Stimulated activated CD4-positive, alpha-beta T cell treated with anti-CD3 and anti-CD28 coated beads, Interleukin-4, amount 100 ng/mL, for 4 hours (primary cell): ENCODE measurements around the gene SLC38A5.

Experiments used
- DNase-seq, 2 experiments: peaks; one replicate each; pipeline ENCODE4 v3.0.0-alpha.2; 2020

SLC38A5 gene

GRCh38 chrX:48490661-48491060 is 20.6 kb upstream of the SLC38A5 start:
- DNase-seq, result no peak

- DNase-seq, result no peak
Measured at GRCh38 chrX:48489892-48490291, 19.8 kb upstream of the SLC38A5 start.

GRCh38 chrX:48489296-48489695 is 19.2 kb upstream of the SLC38A5 start:
- no peak for DNase-seq

- DNase-seq, result no peak
Measured at GRCh38 chrX:48488034-48488433, 18.0 kb upstream of the SLC38A5 start.

GRCh38 chrX:48487362-48487798 is 17.3 kb upstream of the SLC38A5 start:
- no peak for DNase-seq

GRCh38 chrX:48482526-48482925 is 12.5 kb upstream of the SLC38A5 start:
- no peak for DNase-seq

GRCh38 chrX:48480583-48480982 is 10.5 kb upstream of the SLC38A5 start:
- DNase-seq, result no peak

GRCh38 chrX:48480142-48480541 is 10.1 kb upstream of the SLC38A5 start:
- no peak for DNase-seq

GRCh38 chrX:48478806-48479205 is 8.7 kb upstream of the SLC38A5 start:
- DNase-seq, result no peak

- DNase-seq, result no peak
Measured at GRCh38 chrX:48477960-48478755, 8.1 kb upstream of the SLC38A5 start.

GRCh38 chrX:48476919-48477318 is 6.9 kb upstream of the SLC38A5 start:
- no peak for DNase-seq

GRCh38 chrX:48475774-48476577 is 5.9 kb upstream of the SLC38A5 start, which contains the start of gene FTSJ1:
Gene FTSJ1, plus strand, starts transcription at chrX:48476199. Its CDS starts 1,849 bp downstream, at chrX:48478048.
- peak; percentile 73 to 91 for DNase-seq

GRCh38 chrX:48475296-48475695 is 5.2 kb upstream of the SLC38A5 start:
- peak; percentile 5 to 12 for DNase-seq

GRCh38 chrX:48474581-48474980 is 4.5 kb upstream of the SLC38A5 start:
- DNase-seq, result no peak

GRCh38 chrX:48474127-48474526 is 4.1 kb upstream of the SLC38A5 start:
- no peak for DNase-seq

GRCh38 chrX:48473704-48473990 is 3.6 kb upstream of the SLC38A5 start:
- DNase-seq, result no peak

GRCh38 chrX:48472851-48473703 is 3.0 kb upstream of the SLC38A5 start:
- DNase-seq, result no peak

- DNase-seq, result no peak
Measured at GRCh38 chrX:48472225-48472624, 2.2 kb upstream of the SLC38A5 start.

GRCh38 chrX:48471504-48471903 is 1.4 kb upstream of the SLC38A5 start:
- no peak for DNase-seq

- no peak for DNase-seq
Measured at GRCh38 chrX:48470833-48471118, 716 bp upstream of the SLC38A5 start.

GRCh38 chrX:48468693-48469691 is 1.1 kb downstream of the SLC38A5 start:
- DNase-seq, result peak; percentile 55

GRCh38 chrX:48468247-48468671 is 1.8 kb downstream of the SLC38A5 start:
- peak; percentile 59 for DNase-seq
